ENCODE measurements around the gene RSRP1. TPM values are rescaled to one million over a fixed set of nuclear protein-coding genes. Genes with fewer than 3 reads are reported as not detected.
A peak's percentile ranks its signal among the peaks of the same experiment; 100 is the strongest.
"Not testable (repeated sequence)": the region's sequence is repeated elsewhere in the genome, so short reads cannot be mapped to it uniquely, and the experiment has no call there.

Gene RSRP1
- total RNA-seq (2014; rRNA removed; shearing (Covaris generic)) = 91.4 and 107 TPM in 2 replicates
- polyA plus RNA-seq (2016; fragmentation: Nextera tagmentation; extraction: Ambion mirVana) = 77.0 and 93.7 TPM in 2 replicates
- long read RNA-seq, partial matches to known transcripts = 0 of 6 reads
- long read RNA-seq, other reads (novel, unspliced or antisense) = 4 of 6 reads

- no peak for TF ChIP-seq EZH2 (IDR thresholded peaks at IDR 0.05; ENCODE audit: low read depth, unreplicated experiment)
- peak; percentile 100 for TF ChIP-seq POLR2AphosphoS5 (IDR thresholded peaks at IDR 0.05; ENCODE audit: low read depth)
- no peak for TF ChIP-seq STAT1 (IDR thresholded peaks at IDR 0.05; ENCODE audit: unreplicated experiment)
- 0 out of 2 replicates have a peak, but pooled peaks have one; percentile 46 for TF ChIP-seq ETS1 (IDR thresholded peaks at IDR 0.05)
- peak; percentile 65 for TF ChIP-seq CREB1 (CRISPR knock-in tag; IDR thresholded peaks at IDR 0.05; ENCODE audit: low read depth)
- TF ChIP-seq EZH2phosphoT487 (IDR thresholded peaks at IDR 0.05; ENCODE audit: unreplicated experiment) = no peak
- peaks cover 46% of the 10 kb centered on the region for H3K36me3 Mint-ChIP-seq (ENCODE audit: low read depth)
- H3K4me3 ChIP-seq = peak within 1 kb of the TSS; percentile 75
These were observed at the start of gene RSRP1 for GRCh38 chr1:25247024-25247828. Gene RSRP1 (minus strand): TSS chr1:25247454. CDS start chr1:25246963, 491 bp downstream.

GRCh38 chr1:25296501-25296900, 49.2 kb upstream of the RSRP1 start:
- H3K4me3 Mint-ChIP-seq; H3K27me3 Mint-ChIP-seq (ENCODE audit: insufficient read depth, low read depth, poor library complexity); ATAC-seq: not testable (repeated sequence)

More at GRCh38 chr1:25247024-25247828, at the start of gene RSRP1:
- H3K27me3 Mint-ChIP-seq (ENCODE audit: insufficient read depth, low read depth, poor library complexity) = peaks cover 11% of the 10 kb centered on the region
- no peaks in the 10 kb centered on the region for H3K27me3 ChIP-seq (ENCODE audit: insufficient read depth)
- H3K4me3 Mint-ChIP-seq = peak within 1 kb of the TSS; percentile 89
- no peaks in the 10 kb centered on the region; the same call in 1 of the 3 replicates for H3K9me3 Mint-ChIP-seq
- H3K4me1 ChIP-seq (ENCODE audit: insufficient read depth) = no peaks in the 10 kb centered on the region; the same call in 1 of the 2 replicates
- peak within 1 kb of the TSS; percentile 45; the same call in 1 of the 2 replicates for H2AFZ ChIP-seq
- peaks cover 4% of the 10 kb centered on the region for H4K20me1 ChIP-seq (replicated peaks; ENCODE audit: insufficient read depth)
- H3K27ac ChIP-seq (ENCODE audit: low read depth) = peak within 1 kb of the TSS; percentile 91
- ATAC-seq (peak; percentile 87), DNase-seq (ENCODE audit: low spot score) (peak; percentile 99)
- no peaks in the 10 kb centered on the region for H3K9me2 ChIP-seq (ENCODE audit: insufficient read depth)
- H3K36me3 ChIP-seq (ENCODE audit: insufficient read depth) = peaks cover 29% of the 10 kb centered on the region
- peak within 1 kb of the TSS; percentile 82 for H3K4me2 ChIP-seq
- peak within 1 kb of the TSS; percentile 99 for H3K27ac Mint-ChIP-seq
- peaks cover 31% of the 10 kb centered on the region for H3K79me2 ChIP-seq (replicated peaks; ENCODE audit: insufficient read depth)
- H3K4me1 Mint-ChIP-seq = peaks cover 12% of the 10 kb centered on the region
- H3F3A ChIP-seq (replicated peaks; ENCODE audit: low read depth) = peaks cover 4% of the 10 kb centered on the region; the same call in 1 of the 2 replicates

GRCh38 chr1:25294889-25295826, 47.9 kb upstream of the RSRP1 start:
- H3K4me1 ChIP-seq (ENCODE audit: insufficient read depth); H3K9me3 Mint-ChIP-seq; H3K27me3 ChIP-seq (ENCODE audit: insufficient read depth); H3K79me2 ChIP-seq (replicated peaks; ENCODE audit: insufficient read depth); H3K4me1 Mint-ChIP-seq; H3F3A ChIP-seq (replicated peaks; ENCODE audit: low read depth); DNase-seq (ENCODE audit: low spot score); H3K27ac ChIP-seq (ENCODE audit: low read depth); H3K27me3 Mint-ChIP-seq (ENCODE audit: insufficient read depth, low read depth, poor library complexity); H3K4me3 Mint-ChIP-seq; H4K20me1 ChIP-seq (replicated peaks; ENCODE audit: insufficient read depth); H3K36me3 Mint-ChIP-seq (ENCODE audit: low read depth); H3K36me3 ChIP-seq (ENCODE audit: insufficient read depth); H3K9me2 ChIP-seq (ENCODE audit: insufficient read depth); H3K4me3 ChIP-seq; H3K4me2 ChIP-seq; H2AFZ ChIP-seq; H3K27ac Mint-ChIP-seq; ATAC-seq: not testable (repeated sequence)

More at GRCh38 chr1:25296501-25296900, 49.2 kb upstream of the RSRP1 start:
- H3K9me2 ChIP-seq (ENCODE audit: insufficient read depth); H4K20me1 ChIP-seq (replicated peaks; ENCODE audit: insufficient read depth); H3K27ac Mint-ChIP-seq; H3K4me1 Mint-ChIP-seq; H3K27ac ChIP-seq (ENCODE audit: low read depth); H3K9me3 Mint-ChIP-seq; H3K4me2 ChIP-seq; H3K79me2 ChIP-seq (replicated peaks; ENCODE audit: insufficient read depth); H3K36me3 ChIP-seq (ENCODE audit: insufficient read depth); H3K4me3 ChIP-seq; H3K4me1 ChIP-seq (ENCODE audit: insufficient read depth); H3K27me3 ChIP-seq (ENCODE audit: insufficient read depth); H3F3A ChIP-seq (replicated peaks; ENCODE audit: low read depth); DNase-seq (ENCODE audit: low spot score); H3K36me3 Mint-ChIP-seq (ENCODE audit: low read depth); H2AFZ ChIP-seq: not testable (repeated sequence)

- not testable (repeated sequence) for H3K4me1 ChIP-seq (ENCODE audit: insufficient read depth); H3K27me3 ChIP-seq (ENCODE audit: insufficient read depth); H3K9me2 ChIP-seq (ENCODE audit: insufficient read depth); H3K4me1 Mint-ChIP-seq; H3K4me3 Mint-ChIP-seq; H3F3A ChIP-seq (replicated peaks; ENCODE audit: low read depth); DNase-seq (ENCODE audit: low spot score); H3K4me2 ChIP-seq; H3K36me3 ChIP-seq (ENCODE audit: insufficient read depth); H3K27me3 Mint-ChIP-seq (ENCODE audit: insufficient read depth, low read depth, poor library complexity); H3K79me2 ChIP-seq (replicated peaks; ENCODE audit: insufficient read depth); H3K27ac Mint-ChIP-seq; H3K36me3 Mint-ChIP-seq (ENCODE audit: low read depth); H3K27ac ChIP-seq (ENCODE audit: low read depth); H4K20me1 ChIP-seq (replicated peaks; ENCODE audit: insufficient read depth); ATAC-seq; H2AFZ ChIP-seq; H3K4me3 ChIP-seq; H3K9me3 Mint-ChIP-seq
These were observed 46.2 kb upstream of the RSRP1 start for GRCh38 chr1:25293426-25293825.
